Nucleus accumbens (tissue), 56 donors: ENCODE measurements around the gene GLIPR1L1.
"Not testable (repeated sequence)": the region's sequence is repeated elsewhere in the genome, so short reads cannot be mapped to it uniquely, and the experiment has no call there.

Experiments
- DNase-seq, 56 donors: peaks; one replicate each; lab custom pipeline; 2025; lab: John Stamatoyannopoulos, UW

The GLIPR1L1 gene

DNA sequence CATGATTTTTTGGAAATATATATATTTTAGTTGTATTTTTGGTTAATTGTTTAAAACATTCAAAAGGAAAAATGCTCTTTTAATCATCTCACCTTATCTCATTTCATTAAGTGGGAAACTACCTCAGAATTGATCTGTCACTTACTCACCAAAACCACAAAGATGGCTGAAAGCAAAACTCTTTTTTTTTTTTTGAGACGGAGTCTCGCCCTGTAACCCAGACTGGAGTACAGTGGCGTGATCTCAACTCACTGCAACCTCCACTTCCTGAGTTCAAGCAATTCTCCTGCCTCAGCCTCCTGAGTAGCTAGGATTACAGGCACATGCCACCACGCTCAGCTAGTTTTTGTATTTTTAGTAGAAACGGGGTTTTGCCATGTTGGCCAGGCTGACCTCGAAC lies 11.7 kb downstream of the GLIPR1L1 start:
- not testable (repeated sequence) for DNase-seq

DNA sequence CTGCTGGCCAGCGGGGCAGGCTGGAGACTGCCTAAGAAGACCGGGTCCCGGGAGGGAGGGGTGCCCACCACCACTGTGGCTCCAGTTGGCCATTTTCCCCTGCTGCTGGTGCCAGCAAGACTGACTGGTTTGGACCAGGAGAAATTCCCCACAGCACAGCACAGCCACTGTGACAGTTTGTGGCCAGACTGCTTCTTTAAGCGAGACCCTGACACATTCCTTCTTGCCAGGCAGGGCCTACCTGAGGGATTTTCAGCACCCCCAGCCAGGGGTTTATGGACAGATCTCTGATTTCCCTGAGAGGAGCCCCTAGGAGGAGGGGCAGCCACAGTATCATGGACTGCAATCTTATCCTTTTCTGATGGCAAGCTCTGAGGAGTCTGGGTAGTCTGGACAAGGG lies 15.5 kb downstream of the GLIPR1L1 start:
- peak in 1 of 56 donors; percentile 1 for DNase-seq

DNA sequence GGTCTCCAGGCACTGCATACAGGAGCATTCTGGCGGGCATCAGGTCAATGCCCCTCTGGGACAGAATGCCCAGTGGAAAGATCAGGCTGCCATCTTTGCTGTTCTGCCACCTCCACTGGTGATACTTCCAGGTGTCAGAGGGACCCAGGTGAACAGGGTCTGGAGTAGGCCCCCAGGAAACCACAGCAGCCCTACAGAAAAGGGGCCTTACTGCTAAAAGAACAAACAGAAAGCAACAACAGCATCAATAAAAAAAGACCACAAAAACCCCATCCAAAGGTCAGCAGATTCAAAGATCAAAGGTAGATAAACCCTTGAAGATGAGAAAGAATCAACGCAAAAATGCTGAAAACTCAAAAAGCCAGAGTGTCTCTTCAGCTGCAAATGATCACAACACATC lies 15.9 kb downstream of the GLIPR1L1 start:
- DNase-seq: no peak

DNA sequence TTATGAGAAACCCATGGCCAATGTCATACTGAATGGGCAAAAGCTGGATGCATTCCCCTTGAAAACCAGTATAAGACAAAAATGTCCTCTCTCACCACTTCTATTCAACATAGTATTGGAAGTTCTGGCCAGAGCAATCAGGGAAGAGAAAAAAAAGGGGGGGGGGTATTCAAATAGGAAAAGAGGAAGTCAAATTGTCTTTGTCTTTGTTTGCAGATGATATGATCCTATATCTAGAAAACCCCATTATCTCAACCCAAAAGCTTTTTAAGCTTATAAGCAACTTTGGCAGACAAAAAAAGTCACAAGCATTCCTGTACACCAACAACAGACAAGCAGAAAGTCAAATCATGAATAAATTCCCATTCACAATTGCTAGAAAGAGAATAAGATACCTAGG lies 19.5 kb downstream of the GLIPR1L1 start:
- no peak for DNase-seq

DNA sequence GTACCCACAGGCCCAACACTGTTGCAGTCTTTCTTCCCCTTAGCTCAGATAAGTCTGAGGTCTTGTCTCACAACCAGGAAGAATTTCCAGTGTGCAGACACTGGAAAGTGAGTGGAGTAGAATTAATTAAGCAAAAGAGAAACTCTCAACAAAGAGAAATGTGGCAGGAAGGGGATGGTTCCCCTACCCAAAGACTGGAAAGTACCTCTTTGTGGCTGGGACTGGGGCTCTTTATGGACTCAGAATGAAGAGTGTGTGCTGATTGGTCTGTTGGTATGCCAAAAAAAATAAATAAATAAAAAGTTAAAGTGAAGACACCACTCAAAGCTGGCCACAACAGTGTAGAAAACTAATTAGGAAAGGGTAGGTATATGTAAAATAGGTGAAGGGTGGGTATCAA lies 26.4 kb downstream of the GLIPR1L1 start:
- no peak for DNase-seq

DNA sequence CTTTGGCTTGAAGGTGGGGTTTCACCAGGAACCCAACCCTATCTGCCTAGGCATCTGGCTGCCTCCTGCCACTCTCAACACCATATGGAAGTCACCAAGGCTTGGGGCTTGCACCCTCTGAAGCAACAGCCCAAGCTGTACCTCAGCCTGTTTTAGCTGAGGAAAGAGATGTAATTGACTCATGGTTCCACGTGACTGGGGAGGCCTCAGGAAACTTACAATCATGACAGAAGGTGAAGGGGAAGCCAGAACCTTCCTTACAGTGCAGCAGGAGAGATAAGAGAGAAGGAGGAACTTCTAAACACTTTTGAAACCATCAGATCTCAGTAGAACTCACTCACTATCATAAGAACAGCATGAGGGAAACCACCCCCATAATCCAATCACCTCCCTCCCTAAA lies 26.9 kb downstream of the GLIPR1L1 start:
- DNase-seq: no peak

DNA sequence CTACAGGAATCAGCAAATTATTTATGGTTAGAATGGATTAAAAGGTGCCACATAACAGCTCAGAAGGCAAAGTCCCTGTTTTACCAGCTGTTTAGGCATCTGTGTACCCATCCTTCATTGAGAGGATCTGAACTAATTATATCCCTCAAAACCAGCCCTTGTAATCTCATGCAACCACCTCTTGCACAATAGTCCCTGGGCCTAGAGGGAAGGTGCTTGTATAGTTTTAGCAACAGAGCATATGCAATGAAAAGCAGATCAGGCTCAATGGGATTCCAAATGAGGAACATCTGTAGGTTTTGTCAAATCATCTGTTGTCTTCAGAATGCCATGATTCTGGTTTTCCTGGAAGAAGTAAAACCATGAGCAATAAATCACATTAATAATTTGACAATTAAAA lies 30.4 kb downstream of the GLIPR1L1 start:
- DNase-seq: no peak

DNA sequence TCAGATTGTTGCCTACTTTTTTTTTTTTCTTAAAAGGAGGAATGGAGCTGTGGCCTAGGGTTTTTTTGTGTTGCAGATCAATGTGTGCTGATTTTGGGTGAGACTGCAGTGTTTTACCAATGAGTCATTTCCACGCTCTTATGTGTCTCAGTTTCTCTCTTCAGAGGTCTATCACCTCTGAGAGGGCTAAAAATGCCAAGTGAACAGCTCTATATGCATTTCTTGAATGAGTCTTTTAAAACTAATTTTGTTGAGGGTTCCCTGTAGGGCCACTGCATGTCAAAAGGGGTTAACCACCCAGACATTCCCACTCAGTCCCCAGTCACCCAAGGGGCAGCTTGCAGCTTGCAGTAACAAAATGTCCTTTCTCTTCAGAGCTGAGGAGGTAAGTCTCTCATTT lies 32.2 kb downstream of the GLIPR1L1 start:
- no peak for DNase-seq

DNA sequence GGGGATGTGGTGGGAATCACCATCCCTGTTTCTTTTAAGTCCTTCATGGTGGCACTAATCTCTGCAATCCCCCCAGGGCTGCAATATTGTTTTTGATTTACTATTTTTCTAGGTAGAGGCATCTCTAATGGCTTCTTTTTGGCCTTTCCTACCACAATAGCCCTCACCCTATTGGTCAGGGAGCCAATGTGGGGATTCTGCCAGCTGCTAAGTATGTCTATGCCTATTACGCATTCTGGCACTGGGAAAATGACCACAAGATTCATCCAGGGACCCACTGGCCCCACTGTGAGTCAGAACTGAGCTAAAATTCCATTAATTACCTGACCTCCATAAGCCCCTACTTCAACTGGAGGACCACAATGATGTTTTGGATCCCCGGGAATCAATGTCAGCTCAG lies 40.5 kb downstream of the GLIPR1L1 start:
- DNase-seq: no peak

DNA sequence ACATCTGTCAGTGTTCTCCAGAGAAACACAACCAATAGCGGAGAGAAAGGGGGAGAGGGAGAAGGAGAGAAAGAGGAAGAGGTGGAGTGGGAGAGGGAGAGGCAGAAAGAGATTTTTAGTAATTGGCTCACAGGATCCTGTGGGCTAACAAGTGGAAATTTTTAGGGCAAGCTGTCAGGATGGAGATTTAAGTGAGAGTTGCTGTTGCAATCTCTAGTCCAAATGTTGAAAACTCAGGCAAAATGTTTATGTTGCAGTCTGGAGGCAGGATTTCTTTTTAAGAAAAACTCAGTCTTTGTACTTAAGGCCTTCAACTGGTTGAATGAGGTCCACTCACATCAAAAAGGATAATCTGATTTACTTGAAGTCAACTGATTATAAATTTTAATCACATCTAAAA lies 43.9 kb downstream of the GLIPR1L1 start:
- no peak for DNase-seq

DNA sequence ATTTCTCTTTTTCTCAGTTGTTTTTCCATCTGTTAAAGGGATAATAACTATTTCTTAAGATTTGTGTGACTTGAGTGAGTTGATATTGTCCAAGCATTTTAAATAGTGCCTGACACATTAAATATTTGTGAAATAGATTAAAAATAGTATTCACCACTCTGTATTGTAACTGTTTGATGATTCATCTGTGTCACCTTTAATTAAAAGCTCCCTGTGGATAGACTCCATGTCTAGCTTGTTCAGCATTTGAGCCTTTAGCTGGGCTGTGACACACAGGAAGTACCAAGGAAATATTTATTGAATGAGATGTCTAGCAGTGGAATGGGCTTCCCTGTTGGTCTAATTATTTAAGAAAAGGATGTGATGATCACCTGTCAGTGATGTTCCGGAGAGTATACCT lies 54.6 kb downstream of the GLIPR1L1 start:
- no peak for DNase-seq

DNA sequence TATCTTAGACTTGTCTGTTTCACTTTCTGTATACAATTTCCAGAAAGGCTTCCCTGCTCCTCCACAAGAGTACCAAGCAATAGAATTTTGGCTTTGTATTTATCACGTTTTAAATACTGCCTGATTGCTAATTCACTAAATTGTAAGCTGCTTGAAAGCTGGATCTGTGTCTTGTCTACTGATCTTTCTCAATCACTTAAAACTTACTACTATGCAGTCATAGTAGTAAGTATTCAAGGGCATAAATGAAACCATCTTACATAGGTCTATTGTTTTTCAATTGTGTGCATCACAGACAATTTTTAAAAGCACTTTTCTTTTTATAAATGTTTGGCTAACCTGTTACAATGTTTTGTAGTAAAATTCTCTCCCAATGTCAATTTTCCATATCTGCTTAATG lies 55.2 kb downstream of the GLIPR1L1 start:
- no peak for DNase-seq

DNA sequence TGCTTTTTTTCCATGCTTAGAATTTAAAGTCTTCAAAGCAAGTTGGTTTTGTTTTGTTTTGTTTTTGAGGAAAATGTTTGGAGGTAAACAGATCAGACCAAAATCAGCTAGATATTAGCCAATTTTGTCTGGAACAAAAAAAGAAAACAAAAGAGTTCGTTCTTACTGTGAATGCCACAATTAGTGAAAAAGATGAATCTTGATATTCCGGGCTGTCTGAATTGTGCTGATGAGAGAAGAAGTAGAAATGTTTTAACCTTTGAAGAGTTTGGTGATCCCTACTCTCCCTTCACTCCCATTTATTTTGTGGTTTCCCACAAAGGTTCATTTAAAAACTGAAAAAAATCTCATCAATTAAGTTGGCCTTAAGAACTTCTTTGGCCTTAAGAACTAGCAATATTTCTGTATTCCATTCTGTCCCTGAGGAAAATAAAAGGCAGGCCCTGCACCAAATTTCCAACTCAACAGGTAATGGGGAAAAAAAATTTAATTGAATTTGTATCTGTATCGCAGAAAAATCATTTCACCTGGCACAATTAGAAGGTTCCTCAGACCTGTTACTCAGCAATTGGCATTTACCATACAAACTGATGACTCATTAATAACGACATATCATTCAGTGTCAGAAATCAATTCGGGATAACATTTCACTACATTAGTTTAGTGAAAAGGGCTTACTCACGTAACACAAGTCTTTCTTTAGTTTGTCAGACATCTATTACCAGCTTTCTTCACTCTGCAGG lies 55.9 kb downstream of the GLIPR1L1 start:
- no peak for DNase-seq

DNA sequence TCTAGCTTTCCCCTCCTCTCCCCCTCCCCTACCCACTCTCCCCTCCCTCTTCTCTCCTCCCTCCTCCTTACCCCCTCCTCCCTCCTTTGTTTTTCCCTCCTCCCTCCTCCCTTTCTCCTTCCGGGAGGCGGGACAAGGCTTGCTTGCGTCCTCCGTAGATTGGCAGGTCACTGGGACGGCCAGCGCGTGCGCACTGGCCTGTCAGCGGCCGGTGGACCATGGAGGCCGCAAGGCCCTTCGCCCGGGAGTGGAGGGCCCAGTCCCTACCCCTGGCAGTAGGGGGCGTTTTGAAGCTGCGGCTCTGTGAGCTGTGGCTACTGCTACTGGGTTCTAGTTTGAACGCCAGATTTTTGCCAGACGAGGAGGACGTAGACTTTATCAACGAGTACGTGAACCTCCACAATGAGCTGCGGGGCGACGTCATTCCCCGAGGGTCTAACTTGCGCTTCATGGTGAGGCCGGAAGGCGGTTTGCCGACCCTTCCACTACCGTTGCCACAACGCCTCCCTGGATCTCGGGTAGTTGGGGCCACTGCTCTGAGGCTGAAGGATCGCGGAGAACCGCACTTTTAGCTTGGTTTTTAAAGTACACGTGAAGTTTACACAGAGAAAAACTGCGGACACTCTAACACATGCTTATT lies 56.5 kb downstream of the GLIPR1L1 start, which contains the start of gene GLIPR1L2:
TSS of gene GLIPR1L2 (plus strand) at position 191 of the 640 bp plus-strand sequence. CDS start at position 219, 28 bp downstream.
- peak; percentile 71 to 98 (median 94) for DNase-seq

DNA sequence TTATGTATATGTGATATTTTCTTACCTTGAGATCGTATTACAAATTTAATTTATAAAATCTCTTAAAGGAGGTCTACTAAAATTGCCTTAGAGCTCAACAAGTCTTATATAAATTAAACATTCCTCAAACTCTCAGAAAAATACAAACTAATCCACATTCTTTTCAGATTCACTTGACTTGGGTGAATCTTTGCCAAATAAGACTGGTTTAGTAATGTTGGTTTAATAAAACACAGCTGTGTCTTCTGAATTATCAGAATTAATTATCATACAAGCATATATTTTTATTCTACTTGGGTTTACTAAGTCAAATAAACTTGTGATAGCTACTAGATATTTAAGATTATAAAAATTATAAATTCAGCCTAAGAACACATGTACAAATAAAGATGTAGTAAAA lies 69.8 kb downstream of the GLIPR1L1 start:
- no peak for DNase-seq

DNA sequence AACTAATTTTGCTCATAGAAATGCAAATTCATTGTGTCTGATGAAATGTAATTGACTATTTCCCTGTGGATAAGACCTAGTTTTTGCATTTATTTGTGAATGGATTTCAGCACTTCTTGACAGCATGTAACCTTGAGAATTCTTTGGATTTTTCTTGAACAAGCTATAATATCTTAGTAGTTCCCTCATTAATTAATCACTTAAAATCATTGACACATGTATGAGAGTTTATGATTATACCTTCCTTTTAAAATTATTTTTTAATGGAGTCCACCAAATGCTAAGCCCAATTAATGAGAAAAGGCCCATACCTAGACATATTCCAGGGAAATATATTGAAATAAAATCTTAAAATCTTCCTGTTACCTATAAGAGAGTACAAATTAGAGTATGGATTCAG lies 73.2 kb downstream of the GLIPR1L1 start:
- no peak for DNase-seq

DNA sequence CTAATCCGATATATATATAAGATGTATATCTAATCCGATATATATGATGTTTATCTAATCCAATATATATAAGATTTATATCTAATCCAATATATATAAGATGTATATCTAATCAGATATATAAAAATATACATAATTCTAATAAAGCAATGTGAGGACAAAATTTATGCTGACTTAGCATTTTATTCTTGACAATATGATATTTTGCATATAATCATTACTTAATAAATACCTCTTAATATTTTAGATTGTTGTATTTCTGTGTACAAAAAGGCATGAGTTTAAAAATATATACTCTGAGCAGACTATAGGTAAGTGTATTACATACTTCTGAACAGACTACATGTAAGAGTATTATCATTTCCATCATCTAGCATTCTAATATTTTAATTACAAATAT lies 75.4 kb downstream of the GLIPR1L1 start:
- no peak for DNase-seq

DNA sequence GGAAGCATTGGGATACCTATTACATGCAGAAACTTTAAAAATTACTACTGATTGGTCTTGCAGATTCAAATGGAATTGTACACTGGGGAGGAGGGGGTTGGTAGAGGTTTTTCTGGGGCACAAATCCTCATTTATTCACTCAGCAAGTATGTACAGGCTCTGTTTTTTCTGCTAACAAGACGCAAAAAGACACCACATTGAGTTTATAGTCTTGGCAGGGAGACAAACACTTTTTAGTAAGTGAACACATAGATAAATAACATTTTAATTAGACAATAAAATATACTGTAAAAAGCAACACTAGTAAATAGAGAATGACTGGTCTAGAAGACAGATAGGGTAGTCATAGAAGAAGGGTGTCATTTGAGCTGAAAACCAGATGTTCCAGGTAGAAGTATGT lies 80.2 kb downstream of the GLIPR1L1 start:
- DNase-seq: no peak

DNA sequence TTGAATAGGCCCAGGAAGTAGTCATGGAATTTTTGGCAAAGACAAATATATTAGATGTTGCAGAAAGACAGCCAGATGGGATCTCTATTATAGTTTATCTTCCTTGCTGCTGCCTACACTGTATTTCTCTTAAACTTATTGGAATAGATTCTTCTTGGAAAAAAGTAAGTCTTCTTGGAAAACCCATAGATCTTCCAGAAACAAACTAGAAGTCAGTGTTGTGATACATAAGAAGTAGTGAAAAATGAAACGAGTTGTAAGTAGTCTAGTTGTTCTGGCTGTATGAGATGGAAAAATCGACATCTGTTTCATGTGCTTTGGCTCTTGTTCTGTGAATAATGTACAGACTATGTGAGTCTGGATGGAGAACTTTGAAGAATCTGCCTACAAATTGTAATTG lies 85.4 kb downstream of the GLIPR1L1 start:
- no peak for DNase-seq
